Superior temporal gyrus (tissue), 1 donor: ENCODE data around the gene CTAGE4.
"Not testable (repeated sequence)": the region's sequence is repeated elsewhere in the genome, so short reads cannot be mapped to it uniquely, and the experiment has no call there.

Experiments used
- DNase-seq: peaks from one replicate; pipeline ENCODE4 v3.0.0-alpha.2; 2016; ENCODE audit errors: extremely low spot score

Gene CTAGE4, protein sequence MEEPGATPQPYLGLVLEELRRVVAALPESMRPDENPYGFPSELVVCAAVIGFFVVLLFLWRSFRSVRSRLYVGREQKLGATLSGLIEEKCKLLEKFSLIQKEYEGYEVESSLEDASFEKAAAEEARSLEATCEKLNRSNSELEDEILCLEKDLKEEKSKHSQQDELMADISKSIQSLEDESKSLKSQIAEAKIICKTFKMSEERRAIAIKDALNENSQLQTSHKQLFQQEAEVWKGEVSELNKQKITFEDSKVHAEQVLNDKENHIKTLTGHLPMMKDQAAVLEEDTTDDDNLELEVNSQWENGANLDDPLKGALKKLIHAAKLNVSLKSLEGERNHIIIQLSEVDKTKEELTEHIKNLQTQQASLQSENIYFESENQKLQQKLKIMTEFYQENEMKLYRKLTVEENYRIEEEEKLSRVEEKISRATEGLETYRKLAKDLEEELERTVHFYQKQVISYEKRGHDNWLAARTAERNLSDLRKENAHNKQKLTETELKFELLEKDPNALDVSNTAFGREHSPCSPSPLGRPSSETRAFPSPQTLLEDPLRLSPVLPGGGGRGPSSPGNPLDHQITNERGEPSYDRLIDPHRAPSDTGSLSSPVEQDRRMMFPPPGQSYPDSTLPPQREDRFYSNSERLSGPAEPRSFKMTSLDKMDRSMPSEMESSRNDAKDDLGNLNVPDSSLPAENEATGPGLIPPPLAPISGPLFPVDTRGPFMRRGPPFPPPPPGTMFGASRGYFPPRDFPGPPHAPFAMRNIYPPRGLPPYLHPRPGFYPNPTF

DNA sequence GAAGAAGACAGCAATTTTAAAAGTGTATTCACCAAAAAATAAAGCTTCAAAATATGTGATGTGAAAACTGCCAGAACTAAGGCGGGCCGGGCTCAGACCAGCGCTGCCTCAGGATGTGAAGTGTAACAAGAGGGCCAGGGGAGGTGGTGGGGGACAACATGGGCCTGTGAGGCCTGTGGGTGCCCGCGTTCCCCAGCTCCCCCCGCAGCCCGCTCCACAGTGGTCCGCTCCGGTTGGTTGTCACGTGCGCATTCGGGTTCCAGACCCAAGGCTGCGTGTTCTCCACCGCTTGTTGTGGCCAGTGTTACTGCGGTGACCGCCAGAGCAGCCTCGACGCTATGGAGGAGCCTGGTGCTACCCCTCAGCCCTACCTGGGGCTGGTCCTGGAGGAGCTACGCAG, at the start of gene CTAGE4:
Gene CTAGE4 (plus strand): TSS at position 301 of the 400 bp plus-strand sequence. CDS start 38 bp downstream, at position 339.
- not testable (repeated sequence) for DNase-seq

DNA sequence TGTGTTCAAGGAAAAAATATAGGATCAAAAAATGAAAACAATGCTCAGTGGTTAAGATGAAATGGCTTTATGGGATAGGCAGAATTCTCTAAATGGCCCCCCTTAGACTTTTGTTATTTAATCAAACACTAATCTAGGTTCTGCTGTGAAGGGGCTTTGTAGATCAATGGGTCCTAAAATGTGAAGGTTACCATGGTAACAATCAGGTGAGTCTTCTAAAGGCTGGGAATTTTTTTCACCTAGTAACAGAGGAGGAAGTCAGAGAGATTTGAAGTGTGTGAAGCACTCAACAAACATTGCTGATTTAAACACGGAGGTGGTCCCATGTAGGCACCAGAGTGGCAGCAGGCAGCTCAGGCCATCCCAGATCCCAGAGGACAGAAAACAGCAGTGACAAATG, 49.1 kb upstream of the CTAGE4 start:
- DNase-seq = no peak

DNA sequence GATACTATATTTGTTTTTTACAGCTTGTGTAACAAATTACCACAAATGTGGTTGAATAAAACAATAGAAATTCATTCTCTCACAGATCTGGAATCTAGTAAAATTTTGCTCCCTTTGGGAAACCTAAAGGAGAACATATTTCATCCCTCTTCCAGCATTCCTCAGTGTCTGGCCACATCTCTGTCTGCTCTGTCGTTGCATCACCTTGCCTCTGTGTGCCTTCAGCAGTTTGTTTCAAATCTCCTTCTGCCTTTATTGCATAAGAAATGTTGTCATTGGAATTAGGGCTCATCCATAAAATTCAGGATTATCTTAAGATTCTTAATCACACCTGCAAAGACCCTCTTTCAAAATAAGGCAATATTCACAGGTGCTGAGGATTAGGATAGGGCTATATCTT, 45.8 kb upstream of the CTAGE4 start:
- no peak for DNase-seq

DNA sequence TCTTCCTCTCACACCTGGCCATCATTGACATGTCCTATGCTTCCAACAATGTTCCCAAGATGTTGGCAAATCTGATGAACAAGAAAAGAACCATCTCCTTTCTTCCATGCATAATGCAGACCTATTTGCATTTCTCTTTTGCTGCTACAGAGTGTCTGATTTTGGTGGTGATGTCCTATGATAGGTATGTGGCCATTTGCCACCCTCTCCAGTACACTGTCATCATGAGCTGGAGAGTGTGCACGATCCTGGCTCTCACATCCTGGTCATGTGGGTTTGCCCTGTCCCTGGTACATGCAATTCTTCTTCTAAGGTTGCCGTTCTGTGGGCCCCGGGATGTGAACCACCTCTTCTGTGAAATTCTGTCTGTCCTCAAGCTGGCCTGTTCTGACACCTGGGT, 41.1 kb upstream of the CTAGE4 start:
- no peak for DNase-seq

DNA sequence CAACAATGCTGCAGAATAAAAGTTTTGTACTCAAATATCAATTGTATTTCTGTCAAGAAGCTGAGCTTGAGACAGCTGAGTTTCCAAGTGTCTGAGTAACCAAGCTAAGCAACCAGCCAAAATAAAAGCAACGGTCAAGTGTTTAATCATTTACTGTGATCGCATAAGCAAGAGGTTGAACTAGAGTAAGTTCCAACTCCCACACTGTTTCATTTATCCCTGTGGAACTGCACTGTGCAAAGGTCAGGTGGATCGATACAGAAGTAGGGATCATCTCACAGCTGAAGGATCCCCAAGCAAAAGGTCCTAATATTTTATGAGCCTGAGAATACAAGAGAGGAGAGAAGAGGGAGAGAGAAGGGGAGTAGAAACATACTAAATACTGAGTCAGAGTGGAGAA, 38.8 kb upstream of the CTAGE4 start:
- no peak for DNase-seq

DNA sequence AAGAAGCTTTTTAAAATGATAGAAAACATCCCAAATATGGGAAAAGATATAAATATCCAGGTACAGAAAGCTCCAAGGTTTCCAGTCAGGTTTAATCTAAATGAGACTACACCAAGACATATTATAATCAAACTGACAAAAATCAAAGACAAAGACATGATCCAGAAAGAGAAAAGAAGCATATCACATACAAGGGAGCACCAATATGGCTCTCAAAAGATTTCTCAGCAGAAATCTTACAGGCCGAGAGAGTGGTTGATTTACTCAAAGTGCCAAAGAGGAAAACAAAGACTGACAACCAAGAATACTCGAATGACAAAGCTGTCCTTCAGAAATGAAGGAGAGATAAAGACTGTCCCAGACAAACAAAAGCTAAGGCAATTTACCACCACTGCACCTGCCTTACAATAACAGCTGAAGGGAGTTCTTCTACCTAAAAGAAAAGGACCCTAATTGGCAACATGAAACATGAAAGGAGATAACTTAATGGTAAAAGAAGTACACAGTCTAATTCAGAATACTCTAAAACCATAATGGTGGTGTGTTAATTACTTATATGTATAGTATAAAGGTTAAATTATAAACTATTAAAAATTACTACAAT, 34.9 kb upstream of the CTAGE4 start:
- DNase-seq = no peak

DNA sequence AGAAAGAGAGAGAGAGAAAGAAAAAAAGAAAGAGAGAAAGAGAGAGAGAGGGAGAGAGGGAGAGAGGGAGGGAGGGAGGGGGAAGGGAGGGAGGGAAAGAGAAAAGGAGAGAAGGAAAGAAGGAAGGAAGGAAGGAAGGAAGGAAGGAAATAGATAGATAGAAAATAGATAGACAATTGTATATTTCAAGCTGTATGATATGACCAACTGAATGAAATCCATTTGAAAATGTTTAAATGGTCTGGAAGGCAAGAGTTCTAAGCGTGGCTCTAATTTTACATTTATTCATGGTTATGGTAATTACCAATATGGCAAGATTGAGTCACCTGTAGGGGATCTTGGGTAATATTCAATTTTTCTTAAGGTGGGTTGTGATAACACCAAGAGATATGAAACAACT, 24.4 kb upstream of the CTAGE4 start:
- no peak for DNase-seq

DNA sequence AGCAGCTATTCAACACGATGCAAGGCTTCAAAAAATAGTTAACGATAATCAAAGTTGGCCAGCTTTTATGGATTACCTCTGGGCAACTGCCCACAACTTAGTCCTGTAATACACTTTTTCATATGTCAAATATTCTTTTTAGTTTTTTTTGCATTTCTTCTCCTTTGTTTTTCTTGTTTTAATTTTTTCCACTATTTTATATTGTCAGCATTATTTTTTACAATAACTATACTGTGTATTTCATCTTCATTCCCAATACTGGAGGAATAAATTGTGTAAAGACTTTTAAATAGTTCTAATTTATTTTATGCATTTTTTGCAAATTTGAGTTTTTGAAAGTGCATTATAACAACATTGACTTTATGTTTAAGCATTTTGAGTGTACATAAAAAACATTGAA, 18.5 kb upstream of the CTAGE4 start:
- no peak for DNase-seq

DNA sequence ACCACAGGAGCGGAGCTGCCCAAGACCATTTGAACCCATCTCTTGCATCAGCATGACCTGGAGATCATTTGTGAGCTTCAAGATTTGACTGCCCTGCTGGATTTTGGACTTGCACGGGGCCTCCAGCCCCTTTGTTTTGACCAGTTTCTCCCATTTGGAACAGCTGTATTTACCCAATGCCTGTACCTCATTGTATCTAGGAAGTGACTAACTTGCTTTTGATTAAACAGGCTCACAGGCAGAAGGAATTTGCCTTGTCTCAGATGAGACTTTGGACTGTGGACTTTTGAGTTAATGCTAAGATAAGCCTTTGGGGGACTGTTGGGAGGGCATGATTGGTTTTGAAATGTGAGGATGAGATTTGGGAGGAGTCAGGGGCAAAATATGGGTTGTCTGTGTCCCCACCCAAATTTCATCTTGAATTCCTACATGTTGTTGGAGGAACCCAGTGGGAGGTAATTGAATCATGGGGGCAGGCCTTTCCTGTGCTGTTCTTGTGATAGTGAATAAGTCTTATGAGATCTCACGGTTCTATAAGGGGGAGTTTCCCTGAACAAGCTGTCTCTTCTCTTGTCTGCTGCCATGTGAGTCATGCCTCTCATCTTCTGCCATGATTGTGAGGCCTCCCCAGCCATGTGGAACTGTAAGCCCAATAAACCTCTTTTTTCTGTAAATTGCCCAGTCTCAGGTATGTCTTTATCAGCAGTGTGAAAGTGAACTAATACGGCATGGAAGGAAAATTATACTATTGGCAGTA, 11.5 kb upstream of the CTAGE4 start:
- DNase-seq = not testable (repeated sequence)

DNA sequence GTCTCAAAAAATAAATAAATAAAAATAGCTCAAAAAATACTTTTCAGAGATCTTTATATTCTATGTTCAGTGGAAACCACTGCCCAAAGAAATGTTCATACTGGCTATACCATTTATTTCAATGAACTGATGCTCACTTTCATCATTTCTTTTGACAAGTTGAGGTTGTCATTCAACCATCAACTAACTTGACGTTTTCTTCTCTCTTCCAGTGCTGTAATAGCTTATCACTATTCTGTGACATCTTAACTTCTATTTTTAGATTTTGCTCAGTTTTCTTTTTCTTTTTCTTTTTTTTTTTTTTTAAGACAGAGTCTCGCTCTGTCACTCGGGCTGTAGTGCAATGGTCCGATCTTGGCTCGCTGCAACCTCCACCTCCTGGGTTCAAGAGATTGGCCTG, 8.7 kb upstream of the CTAGE4 start:
- no peak for DNase-seq

DNA sequence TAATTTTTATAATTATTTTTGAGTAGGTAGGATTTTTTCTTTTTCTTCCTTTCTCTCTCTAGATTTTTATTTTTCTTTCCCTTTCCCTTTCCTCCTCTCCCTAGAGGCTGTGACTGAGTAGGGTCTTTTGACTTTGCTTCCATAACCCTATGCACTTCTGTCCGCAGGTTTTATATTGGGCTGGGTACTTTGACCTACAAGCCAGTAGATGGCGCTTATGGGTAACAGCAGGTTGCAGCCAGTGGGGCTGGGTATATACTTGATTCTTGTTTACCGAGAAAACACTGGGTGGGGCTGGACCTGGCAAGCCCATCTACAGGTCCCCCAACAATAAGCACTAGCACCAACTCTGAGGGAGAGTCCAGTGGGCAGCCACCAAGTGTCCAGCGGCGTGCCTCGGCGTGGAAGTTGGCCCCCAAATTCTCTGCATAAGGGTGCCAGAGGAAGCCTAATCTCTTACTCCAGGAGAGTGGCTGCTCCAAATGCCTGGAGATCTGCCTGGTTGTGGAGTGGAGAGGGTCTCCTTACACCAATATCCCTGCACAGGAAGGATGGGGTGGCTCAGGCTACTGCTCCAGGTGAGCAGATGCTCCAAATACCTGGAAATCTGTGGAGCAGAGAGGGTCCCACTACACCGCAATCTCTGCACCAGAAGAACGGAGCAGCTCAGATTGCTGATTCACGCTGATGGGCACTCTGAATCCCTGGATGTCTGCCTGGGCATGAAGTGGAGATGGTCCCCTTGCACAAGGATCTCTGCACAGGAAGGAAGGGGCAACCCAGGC, 4.7 kb upstream of the CTAGE4 start:
- not testable (repeated sequence) for DNase-seq

DNA sequence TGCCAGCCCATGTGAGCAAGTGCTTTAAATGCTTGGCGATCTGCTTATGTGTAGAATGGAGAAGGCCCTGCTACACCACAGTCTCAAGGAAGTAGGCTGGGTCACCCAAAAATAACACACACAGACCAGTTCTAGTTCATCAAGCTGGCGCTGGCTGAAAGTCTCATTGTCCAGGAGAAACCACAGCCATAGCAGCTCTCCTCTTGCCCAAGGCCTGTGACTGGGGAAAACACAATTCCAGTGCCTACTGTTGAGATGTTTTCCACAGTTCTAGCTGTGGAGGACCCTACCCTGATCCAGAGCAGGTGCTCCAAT, 4.1 kb upstream of the CTAGE4 start:
- not testable (repeated sequence) for DNase-seq

DNA sequence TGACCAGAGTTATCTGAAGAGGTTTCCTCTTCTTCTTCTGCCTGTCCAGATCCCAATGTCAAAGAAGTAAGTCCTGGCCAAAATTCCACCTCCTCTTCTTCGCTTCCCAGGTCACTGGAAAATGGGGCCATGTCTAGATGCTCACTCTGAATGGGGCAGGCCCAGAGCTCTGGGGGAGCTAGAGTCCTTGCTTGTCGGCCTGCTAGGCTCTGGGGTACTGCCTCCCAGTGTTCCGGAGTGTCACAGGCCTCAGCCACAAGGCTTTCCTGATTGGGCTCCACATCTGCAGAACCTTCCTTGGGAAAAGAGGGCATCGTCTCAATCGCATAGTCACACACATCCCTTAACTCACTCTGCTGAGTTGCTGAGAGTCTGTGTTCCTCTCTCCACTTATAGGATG, 4.6 kb downstream of the CTAGE4 start:
- not testable (repeated sequence) for DNase-seq

DNA sequence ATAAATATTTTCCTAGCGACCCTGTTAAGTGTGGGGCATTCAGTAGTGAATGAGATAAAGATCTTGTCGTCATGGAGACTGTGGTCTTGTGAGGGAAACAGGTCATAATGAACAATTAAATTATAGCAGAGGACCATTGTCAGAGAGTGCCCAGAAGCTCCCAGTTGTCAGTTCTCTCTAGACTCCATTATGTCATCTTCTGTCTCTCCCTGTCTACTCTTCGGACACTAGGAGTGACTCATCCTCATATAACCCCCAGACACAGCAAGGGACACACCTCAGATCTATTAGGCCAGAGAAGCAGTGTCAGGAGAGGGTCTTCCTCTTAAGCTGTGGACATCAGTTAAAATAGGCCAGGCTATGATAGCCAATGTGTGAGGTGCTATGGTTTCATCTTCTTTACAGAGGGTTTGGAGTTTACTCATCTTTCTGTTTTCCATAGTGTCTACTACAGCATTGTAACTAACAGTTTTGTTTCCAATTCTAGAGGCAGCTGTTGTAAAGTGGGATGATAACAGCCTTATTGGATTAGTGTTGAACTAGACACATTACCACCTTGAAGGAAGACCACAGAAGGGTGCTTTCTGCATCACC, 5.4 kb downstream of the CTAGE4 start:
- DNase-seq = not testable (repeated sequence)

DNA sequence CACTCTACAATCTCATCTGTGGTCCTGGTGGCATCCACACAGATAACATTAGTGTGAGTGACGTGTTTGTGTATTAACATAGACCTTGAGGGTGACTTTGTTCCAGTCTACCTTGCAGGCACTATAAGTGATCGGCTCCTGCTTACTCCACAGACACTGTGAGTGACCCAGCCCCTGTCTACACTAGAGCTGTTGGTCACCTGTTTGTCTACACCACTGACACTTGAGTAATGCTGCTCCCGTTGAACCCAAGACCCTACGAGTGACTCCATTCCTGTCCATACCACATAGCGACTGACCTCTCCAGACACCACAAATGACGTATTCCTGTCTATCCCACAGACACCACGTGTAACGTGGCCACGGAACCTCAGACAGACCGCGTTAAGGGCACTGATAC, 10.5 kb downstream of the CTAGE4 start:
- not testable (repeated sequence) for DNase-seq

DNA sequence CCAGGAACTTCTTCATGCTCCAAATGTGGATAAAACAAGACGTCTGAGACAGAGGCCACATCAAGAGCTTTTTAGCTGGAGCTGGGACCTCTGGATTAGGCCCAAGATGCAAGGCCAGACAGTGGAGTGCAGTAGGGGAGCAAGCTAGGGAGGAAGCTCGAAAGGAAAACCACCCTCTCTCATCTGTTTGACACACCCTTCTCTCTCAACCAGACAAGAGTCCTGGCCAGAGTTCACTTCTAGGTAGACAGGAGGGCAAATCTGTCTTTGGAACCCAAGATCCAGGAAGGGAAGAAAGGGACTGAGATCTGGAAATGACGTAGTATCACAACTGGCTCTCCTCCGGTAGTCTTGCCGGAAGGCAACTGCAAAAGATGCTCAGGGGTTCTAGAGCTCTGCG, 11.2 kb downstream of the CTAGE4 start:
- DNase-seq = not testable (repeated sequence)

DNA sequence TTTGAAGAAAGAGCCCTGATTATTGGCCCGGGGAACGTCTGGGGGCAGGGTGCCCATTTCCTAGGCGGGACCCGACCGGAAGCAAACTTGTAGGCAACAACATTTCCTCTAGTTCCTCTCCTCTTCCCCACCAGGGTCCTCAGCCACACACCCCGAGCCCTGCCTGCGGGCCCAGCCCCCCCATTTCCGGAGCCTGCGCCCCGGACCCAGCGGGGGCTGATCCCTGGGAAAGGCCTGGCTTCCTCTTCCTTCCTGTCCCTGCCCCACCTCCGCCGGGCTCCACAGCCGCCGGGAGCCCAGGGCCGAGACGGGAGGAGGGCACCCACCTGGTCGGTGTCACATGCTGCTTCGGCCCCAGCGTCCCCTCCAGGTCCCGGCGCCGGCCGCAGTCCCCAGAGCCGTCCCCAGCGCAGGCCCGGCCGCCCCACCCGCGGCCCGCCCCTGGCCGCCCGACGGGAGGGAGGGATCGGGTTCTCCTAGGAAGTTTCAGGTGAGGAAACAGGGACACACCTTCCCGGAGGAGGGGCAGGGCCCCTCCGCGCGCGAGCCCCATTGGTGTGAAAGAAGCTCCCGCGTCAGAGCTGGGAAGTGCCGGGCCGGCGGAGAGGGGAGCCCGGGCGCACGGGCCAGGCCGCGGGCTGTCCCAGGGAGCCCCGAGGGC, 12.1 kb downstream of the CTAGE4 start, which contains the start of gene ARHGEF35:
Gene ARHGEF35 (minus strand): TSS at position 622 of the 661 bp plus-strand sequence. CDS start 7,450 bp downstream, outside the sequence.
- not testable (repeated sequence) for DNase-seq

DNA sequence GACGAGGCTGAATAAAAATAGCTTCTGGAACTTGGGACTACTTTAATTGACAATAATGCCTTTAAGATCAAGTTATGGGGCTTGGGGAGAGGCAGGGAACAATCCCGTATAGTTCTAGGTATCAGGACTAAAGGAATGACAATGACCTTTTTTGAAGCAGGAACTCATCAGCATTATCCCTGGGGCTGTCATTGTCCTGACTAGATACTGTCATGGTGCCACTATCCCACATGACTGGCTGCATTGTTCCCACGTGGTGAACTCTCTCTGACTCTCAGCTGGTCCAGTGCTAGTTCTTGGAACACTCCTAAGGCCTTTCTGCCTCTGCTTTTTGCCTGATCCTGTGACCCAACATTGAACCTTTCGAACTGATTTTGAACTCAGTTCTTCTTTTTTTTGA, 15.7 kb downstream of the CTAGE4 start:
- DNase-seq = not testable (repeated sequence)

DNA sequence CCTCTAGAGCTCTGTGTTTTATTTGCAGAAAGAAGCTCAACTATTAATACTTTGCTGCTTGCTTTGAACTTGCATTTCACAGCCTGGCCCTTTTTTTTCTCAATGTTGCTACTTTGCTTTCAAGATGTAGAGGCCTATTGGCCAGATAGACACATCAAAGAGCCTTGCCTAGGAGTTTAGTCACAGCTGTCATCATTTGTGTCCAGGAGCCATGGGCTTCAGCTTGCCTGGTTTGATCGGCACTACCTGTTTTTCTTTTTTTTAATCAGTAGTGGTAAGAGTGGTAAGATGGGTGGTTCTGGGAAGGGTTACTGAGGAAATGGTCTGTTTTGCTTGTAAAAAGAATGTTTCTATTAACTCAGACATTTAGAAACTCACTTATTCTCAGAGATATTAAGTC, 18.7 kb downstream of the CTAGE4 start:
- DNase-seq = not testable (repeated sequence)

DNA sequence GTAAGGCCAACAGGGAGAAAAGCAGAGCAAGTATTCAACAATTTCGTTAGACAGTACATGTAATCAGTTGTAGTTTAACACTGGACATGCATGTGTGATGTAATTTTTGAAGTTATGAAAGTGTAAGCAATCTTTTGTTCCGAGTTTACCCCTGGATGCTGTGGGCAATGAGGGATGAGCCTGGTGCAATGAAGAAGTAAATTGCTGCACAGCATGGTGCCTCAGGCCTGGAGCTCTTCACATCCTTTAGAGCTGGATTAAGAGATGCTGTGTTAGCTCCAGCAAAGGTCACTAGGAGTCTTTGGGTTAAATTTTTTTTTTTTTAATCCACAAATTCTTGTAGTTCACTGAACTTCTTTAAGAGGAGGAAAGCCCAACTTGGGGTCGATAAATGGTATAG, 19.8 kb downstream of the CTAGE4 start:
- not testable (repeated sequence) for DNase-seq
